Right ventricle myocardium superior (tissue), 1 donor: ENCODE measurements around the gene PLEKHM2. TPM values are rescaled to one million over a fixed set of nuclear protein-coding genes. Genes with fewer than 3 reads are reported as not detected.
A peak's percentile ranks its signal among the peaks of the same experiment; 100 is the strongest.

ENCODE experiments used
- ATAC-seq: fragments of 200-7000 bp; cut with Tn5 transposase; one replicate; pipeline ENCODE4 v1.9.1; 2020; ENCODE audit warnings: mild to moderate bottlenecking; ENCODE audit not compliant: poor library complexity
- DNase-seq: peaks from one replicate; pipeline ENCODE4 v3.0.0-alpha.2; 2020
- intact Hi-C: fragments of 100-400 bp; cut with DNase I; formaldehyde crosslinking; loops from one replicate; pipeline ENCODE4 v1.11.2; 2022
- total RNA-seq: library from RNA; stranded (reverse); fragmentation: NEBNext Ultra II Directional; extraction: Animal tissue kit (Norgen Biotek cat#: 25700); gene quantifications from one replicate; pipeline ENCODE4 v1.2.1, GENCODE V29; 2021
- donor health status: DM: no; HTN: yes; CAD: no; lungs with severe emphysema.

The PLEKHM2 gene
- total RNA-seq, 1 donor from 2014 or later: 81.7 TPM

- no peak for ATAC-seq
- no peak for DNase-seq
- intact Hi-C loops: loop anchor here (10.0 kb wide), 1 partner anchor 68 kb away; no protein-coding TSS in a partner anchor
Measured at GRCh38 chr1:15732686-15733081, 48.6 kb downstream of the PLEKHM2 start.

- ATAC-seq (no peak), DNase-seq (no peak)
- intact Hi-C loops: loop anchor here (10.0 kb wide), 1 partner anchor 68 kb away; no protein-coding TSS in a partner anchor
Measured at GRCh38 chr1:15733218-15733725, 49.2 kb downstream of the PLEKHM2 start.

- intact Hi-C loops: loop anchor here (10.0 kb wide), 1 partner anchor 69 kb away; no protein-coding TSS in a partner anchor
Measured at GRCh38 chr1:15733726-15734226, 49.7 kb downstream of the PLEKHM2 start.

GRCh38 chr1:15734296-15734695, 50.2 kb downstream of the PLEKHM2 start:
- intact Hi-C loops: loop anchor here (10.0 kb wide), 1 partner anchor 69 kb away; no protein-coding TSS in a partner anchor
- no peak for ATAC-seq
- DNase-seq: no peak

More at GRCh38 chr1:15733726-15734226, 49.7 kb downstream of the PLEKHM2 start:
- DNase-seq (no peak), ATAC-seq (no peak)

GRCh38 chr1:15734901-15735300, 50.8 kb downstream of the PLEKHM2 start:
- DNase-seq: no peak
- ATAC-seq: peak; percentile 16
- intact Hi-C loops: loop anchor here (10.0 kb wide), 1 partner anchor 70 kb away; no protein-coding TSS in a partner anchor

GRCh38 chr1:15735304-15736037, 51.4 kb downstream of the PLEKHM2 start:
- ATAC-seq (peak; percentile 50), DNase-seq (no peak)
- intact Hi-C loops: loop anchor here (10.0 kb wide), 1 partner anchor 71 kb away; no protein-coding TSS in a partner anchor

GRCh38 chr1:15736038-15736891, 52.1 kb downstream of the PLEKHM2 start, which contains the start of gene SLC25A34:
Gene SLC25A34, plus strand, starts transcription at chr1:15736258. Its CDS starts 228 bp downstream, at chr1:15736486.
- DNase-seq: peak; percentile 88
- peak; percentile 79 for ATAC-seq
- intact Hi-C loops: loop anchor here (10.0 kb wide), 1 partner anchor 71 kb away; no protein-coding TSS in a partner anchor

GRCh38 chr1:15736892-15737261, 52.8 kb downstream of the PLEKHM2 start:
- peak; percentile 12 for ATAC-seq
- no peak for DNase-seq
- intact Hi-C loops: loop anchor here (10.0 kb wide), 1 partner anchor 72 kb away; no protein-coding TSS in a partner anchor

- DNase-seq: no peak
- intact Hi-C loops: loop anchor here (10.0 kb wide), 1 partner anchor 73 kb away; no protein-coding TSS in a partner anchor
- ATAC-seq: no peak
Measured at GRCh38 chr1:15737324-15738319, 53.5 kb downstream of the PLEKHM2 start.

GRCh38 chr1:15738416-15739113, 54.4 kb downstream of the PLEKHM2 start:
- ATAC-seq (no peak), DNase-seq (no peak)
- intact Hi-C loops: loop anchor here (10.0 kb wide), 1 partner anchor 74 kb away; no protein-coding TSS in a partner anchor

GRCh38 chr1:15739259-15739658, 55.1 kb downstream of the PLEKHM2 start:
- intact Hi-C loops: loop anchor here (10.0 kb wide), 1 partner anchor 74 kb away; no protein-coding TSS in a partner anchor
- no peak for DNase-seq
- no peak for ATAC-seq

GRCh38 chr1:15739745-15740144, 55.6 kb downstream of the PLEKHM2 start:
- no peak for DNase-seq
- intact Hi-C loops: loop anchor here (5.0 to 10.0 kb wide), 2 partner anchors 75 to 142 kb away; no protein-coding TSS in a partner anchor
- ATAC-seq: no peak

- intact Hi-C loops: loop anchor here (5.0 kb wide), 1 partner anchor 144 kb away; no protein-coding TSS in a partner anchor
- peak; percentile 86 for DNase-seq
- peak; percentile 78 for ATAC-seq
Measured at GRCh38 chr1:15740924-15741850, 57.1 kb downstream of the PLEKHM2 start.

- intact Hi-C loops: loop anchor here (5.0 kb wide), 1 partner anchor 145 kb away; no protein-coding TSS in a partner anchor
- DNase-seq (no peak), ATAC-seq (no peak)
Measured at GRCh38 chr1:15742339-15742801, 58.2 kb downstream of the PLEKHM2 start, which contains the start of gene TMEM82. Gene TMEM82, plus strand, starts transcription at chr1:15742499. Its CDS starts 61 bp downstream, at chr1:15742560.

- no peak for ATAC-seq
- intact Hi-C loops: loop anchor here (5.0 kb wide), 1 partner anchor 147 kb away; no protein-coding TSS in a partner anchor
- no peak for DNase-seq
Measured at GRCh38 chr1:15744122-15744679, 60.1 kb downstream of the PLEKHM2 start.
